HepG2 (cell line): ENCODE measurements around the gene HBQ1. TPM values are rescaled to one million over a fixed set of nuclear protein-coding genes. Genes with fewer than 3 reads are reported as not detected.

Source experiments
- GATA4 ChIP-seq: sonication (generic); IDR thresholded peaks from 2 replicates; pipeline ENCODE4 v1.6.1; 2016; ENCODE audit warnings: antibody characterized with exemption, low read depth, borderline replicate concordance
- KAT7 ChIP-seq: IDR thresholded peaks from 2 replicates; pipeline ENCODE4 v1.6.1; 2018; ENCODE audit warnings: borderline replicate concordance, missing compliant biosample characterization
- ZNF263 ChIP-seq: sonication (generic); formaldehyde crosslinking; IDR thresholded peaks from 2 replicates; pipeline ENCODE4 v1.4.0; 2020; ENCODE audit warnings: missing genetic modification reagents
- ZNF292 ChIP-seq: sonication (generic); formaldehyde crosslinking; IDR thresholded peaks from 2 replicates; pipeline ENCODE4 v1.8.1; 2022; ENCODE audit warnings: mild to moderate bottlenecking, low read depth, missing genetic modification reagents, borderline replicate concordance
- ZNF607 ChIP-seq: sonication (generic); formaldehyde crosslinking; IDR thresholded peaks from 2 replicates; pipeline ENCODE4 v1.5.1; 2020; ENCODE audit warnings: missing genetic modification reagents, mild to moderate bottlenecking, borderline replicate concordance
- ZSCAN25 ChIP-seq: sonication (generic); formaldehyde crosslinking; IDR thresholded peaks from 2 replicates; pipeline ENCODE4 v1.8.0; 2022; ENCODE audit warnings: mild to moderate bottlenecking, missing genetic modification reagents
- polyA plus RNA-seq, 8 experiments: library from polyadenylated mRNA; depleted of rRNA in 3 of 8; stranded (reverse) in 7 of 8; unstranded in 1 of 8; fragments of >200 nt; fragmentation: Illumina TruSeq in 4 of 8; extraction: Trizol in 4 of 8; gene quantifications; 2 replicates each; pipeline versions ENCODE4 v1.2.1 to v1.2.3, GENCODE V29; 2011 to 2016; ENCODE audit warnings: low read depth in 4 of 8, missing spikeins in 1 of 8, mixed read lengths in 1 of 8; ENCODE audit not compliant: insufficient read depth in 1 of 8
- total RNA-seq, 5 experiments: library from RNA; depleted of rRNA; stranded (reverse); fragments of >200 nt; fragmentation: Illumina TruSeq; extraction: Trizol; gene quantifications; 2 replicates each; pipeline ENCODE4 v1.2.3, GENCODE V29; 2016; ENCODE audit warnings: low read depth in 1 of 5
- TF ChIP-seq, protein P1 (sequence below): sonication (generic); formaldehyde crosslinking; IDR thresholded peaks from 2 replicates; pipeline ENCODE4 v1.5.0; 2020; ENCODE audit warnings: mild to moderate bottlenecking, missing genetic modification reagents, moderate library complexity
- TF ChIP-seq, protein P2 (sequence below): sonication (generic); formaldehyde crosslinking; conservative IDR thresholded peaks from 2 replicates; pipeline ENCODE4 v1.4.0; 2020; ENCODE audit warnings: missing genetic modification reagents
- TF ChIP-seq, protein P3 (sequence below): sonication (generic); formaldehyde crosslinking; IDR thresholded peaks from 2 replicates; pipeline ENCODE4 v1.5.0; 2020; ENCODE audit warnings: missing genetic modification reagents

Gene HBQ1
- total and polyA plus RNA-seq, 2 of the 13 experiments (the other 11 are each of a cell fraction or from before 2014, with no cell fraction given): 4.9 to 7.4 TPM

DNA sequence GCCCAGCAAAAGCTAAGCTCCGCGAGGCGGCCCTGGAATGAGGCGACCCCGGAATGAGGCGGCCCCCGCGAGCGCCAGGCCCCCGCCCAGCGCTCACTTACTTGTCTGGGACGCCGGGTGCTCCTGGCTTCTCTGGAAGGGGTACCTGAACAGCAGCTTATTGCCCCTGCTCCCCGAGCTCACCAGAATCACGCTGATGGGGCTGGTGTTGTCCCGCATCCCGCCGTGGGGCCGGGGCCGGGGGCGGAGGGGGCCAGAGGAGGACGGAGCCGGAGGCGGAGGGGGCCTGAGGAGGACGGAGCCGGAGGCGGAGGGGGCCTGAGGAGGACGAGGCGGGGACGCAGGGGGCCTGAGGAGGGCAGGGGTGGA, 42.2 kb upstream of the HBQ1 start (continued):
- TF ChIP-seq, protein P1, sequence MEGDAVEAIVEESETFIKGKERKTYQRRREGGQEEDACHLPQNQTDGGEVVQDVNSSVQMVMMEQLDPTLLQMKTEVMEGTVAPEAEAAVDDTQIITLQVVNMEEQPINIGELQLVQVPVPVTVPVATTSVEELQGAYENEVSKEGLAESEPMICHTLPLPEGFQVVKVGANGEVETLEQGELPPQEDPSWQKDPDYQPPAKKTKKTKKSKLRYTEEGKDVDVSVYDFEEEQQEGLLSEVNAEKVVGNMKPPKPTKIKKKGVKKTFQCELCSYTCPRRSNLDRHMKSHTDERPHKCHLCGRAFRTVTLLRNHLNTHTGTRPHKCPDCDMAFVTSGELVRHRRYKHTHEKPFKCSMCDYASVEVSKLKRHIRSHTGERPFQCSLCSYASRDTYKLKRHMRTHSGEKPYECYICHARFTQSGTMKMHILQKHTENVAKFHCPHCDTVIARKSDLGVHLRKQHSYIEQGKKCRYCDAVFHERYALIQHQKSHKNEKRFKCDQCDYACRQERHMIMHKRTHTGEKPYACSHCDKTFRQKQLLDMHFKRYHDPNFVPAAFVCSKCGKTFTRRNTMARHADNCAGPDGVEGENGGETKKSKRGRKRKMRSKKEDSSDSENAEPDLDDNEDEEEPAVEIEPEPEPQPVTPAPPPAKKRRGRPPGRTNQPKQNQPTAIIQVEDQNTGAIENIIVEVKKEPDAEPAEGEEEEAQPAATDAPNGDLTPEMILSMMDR: no peak
- TF ChIP-seq GATA4 (no peak), ZSCAN25 (peak; percentile 96; the same call in 1 of the 2 replicates), ZNF607 (CRISPR knock-in tag) (0 out of 2 replicates have a peak, but pooled peaks have one; percentile 11), KAT7 (0 out of 2 replicates have a peak, but pooled peaks have one; percentile 4), ZNF292 (CRISPR knock-in tag) (no peak), ZNF263 (CRISPR knock-in tag) (peak; percentile 60; the same call in 1 of the 2 replicates)
- TF ChIP-seq, protein P2, sequence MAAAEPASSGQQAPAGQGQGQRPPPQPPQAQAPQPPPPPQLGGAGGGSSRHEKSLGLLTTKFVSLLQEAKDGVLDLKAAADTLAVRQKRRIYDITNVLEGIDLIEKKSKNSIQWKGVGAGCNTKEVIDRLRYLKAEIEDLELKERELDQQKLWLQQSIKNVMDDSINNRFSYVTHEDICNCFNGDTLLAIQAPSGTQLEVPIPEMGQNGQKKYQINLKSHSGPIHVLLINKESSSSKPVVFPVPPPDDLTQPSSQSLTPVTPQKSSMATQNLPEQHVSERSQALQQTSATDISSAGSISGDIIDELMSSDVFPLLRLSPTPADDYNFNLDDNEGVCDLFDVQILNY (CRISPR knock-in tag): no peak
- TF ChIP-seq, protein P3, sequence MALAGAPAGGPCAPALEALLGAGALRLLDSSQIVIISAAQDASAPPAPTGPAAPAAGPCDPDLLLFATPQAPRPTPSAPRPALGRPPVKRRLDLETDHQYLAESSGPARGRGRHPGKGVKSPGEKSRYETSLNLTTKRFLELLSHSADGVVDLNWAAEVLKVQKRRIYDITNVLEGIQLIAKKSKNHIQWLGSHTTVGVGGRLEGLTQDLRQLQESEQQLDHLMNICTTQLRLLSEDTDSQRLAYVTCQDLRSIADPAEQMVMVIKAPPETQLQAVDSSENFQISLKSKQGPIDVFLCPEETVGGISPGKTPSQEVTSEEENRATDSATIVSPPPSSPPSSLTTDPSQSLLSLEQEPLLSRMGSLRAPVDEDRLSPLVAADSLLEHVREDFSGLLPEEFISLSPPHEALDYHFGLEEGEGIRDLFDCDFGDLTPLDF (CRISPR knock-in tag): no peak
